PFSK-1 (cell line): ENCODE measurements around the gene TAF15.

Experiments
- POLR2AphosphoS5 ChIP-seq: IDR thresholded peaks from 2 replicates; pipeline ENCODE4 v1.6.1; 2012; ENCODE audit warnings: low read depth, mild to moderate bottlenecking, control low read depth, low read length, moderate library complexity
- TAF1 ChIP-seq: IDR thresholded peaks from 2 replicates; pipeline ENCODE4 v1.6.1; 2012; ENCODE audit warnings: low read length, control low read depth, borderline replicate concordance; ENCODE audit not compliant: insufficient read depth

GRCh38 chr17:35849469-35850348 is 40.4 kb downstream of the TAF15 start:
- TF ChIP-seq TAF1 (no peak), POLR2AphosphoS5 (no peak)
